NCI-H1417 (cell line): ENCODE data around the gene SYT13.

Experiments
- DNase-seq, 3 experiments: peaks; one replicate each; lab custom pipeline; 2025; lab: John Stamatoyannopoulos, UW

Gene SYT13

DNA sequence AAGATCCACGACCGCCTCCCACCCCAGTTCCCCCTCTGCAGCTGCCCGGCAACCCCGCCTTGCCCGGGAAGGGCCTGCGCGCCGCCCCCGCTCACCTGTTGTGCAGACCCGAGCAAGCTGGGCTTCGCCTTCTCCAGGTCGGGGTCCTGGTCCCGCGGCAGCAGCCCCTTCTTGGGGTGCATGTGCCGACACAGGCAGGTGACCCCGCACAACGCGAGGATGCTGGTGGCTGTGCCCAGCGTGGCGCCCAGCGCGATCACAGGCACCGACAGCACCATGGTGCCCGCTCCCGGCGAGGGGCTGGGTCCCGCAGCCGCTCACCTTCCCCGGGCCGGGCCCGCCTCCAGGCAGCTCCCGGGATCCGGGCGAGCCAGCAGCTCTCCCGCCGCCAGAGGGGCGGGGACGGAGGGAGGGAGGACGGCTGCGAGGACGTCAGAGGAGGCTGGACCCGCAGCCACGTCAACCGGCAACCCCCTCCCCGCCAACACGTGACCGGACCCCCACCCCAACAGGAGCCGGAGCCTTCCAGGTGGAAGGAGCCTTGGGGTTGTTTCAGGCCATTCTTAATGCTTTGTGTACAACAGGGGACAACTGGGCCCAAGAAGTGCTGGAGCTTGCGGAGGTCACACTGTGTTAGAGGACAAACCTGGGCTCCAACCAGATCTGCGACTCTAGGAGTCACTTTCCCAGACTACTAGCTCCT lies at the start of gene SYT13:
SYT13 (minus strand) TSS at position 412 of the 703 bp plus-strand sequence; CDS start at position 278, 134 bp downstream.
- DNase-seq: peak in 2 of 3 experiments; percentile 67 to 72

DNA sequence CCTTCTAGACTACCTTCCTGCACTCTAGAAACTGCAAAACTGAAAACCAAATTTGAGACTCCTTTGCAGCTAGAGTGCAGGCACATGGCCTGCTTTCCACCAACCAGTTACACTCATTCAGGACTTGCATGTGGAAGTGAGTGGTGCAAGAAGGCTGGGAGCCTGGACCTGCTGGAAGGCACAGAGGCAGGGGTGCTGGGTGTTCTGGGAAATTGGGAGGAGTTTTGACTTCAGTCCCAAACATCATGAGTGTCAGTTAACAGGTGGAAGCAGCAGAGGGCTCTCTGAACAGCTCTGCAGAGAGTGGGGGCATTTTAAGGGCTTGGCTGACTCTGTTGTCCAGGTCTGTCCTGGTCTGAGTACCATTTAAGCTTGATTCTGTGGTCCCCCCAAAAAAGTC lies 49.3 kb upstream of the SYT13 start:
- DNase-seq: no peak

DNA sequence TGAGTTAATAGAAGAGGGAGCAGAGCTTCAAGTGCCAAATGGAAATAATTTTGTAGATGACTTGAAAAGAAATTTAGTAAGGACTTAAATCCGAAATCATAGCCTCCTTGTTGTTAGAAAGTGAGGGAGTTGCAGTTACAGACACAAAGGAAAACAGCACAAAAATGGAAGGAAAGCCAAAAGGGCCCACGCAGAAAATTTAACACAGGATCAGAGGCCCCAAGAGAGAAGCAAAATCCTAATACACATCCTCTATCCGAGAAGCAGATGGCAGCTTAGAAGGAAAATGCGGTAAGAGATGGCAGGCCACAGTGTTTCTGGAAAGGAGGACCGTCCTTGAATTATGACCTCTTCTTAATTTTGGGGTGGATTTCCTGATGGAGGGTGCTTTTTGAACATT lies 48.7 kb upstream of the SYT13 start:
- DNase-seq: no peak

DNA sequence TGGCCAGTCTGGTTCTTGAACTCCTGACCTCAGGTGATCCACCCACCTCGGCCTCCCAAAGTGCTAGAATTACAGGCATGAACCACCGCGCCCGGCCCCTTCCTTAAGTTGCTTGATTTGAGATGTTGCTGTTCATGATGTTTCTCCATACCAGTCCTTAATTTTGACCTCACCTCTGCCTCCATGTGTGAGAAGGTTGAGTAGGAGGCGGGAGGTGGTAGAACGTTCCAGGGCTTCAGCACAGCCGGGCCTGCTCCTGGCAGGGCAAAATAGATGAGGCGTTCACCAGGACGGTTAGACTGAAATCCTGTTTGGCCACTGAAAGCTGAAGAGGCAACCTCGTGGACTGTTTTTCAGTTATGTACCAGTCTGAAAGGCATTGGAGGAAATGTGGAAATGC lies 48.3 kb upstream of the SYT13 start:
- DNase-seq: no peak

DNA sequence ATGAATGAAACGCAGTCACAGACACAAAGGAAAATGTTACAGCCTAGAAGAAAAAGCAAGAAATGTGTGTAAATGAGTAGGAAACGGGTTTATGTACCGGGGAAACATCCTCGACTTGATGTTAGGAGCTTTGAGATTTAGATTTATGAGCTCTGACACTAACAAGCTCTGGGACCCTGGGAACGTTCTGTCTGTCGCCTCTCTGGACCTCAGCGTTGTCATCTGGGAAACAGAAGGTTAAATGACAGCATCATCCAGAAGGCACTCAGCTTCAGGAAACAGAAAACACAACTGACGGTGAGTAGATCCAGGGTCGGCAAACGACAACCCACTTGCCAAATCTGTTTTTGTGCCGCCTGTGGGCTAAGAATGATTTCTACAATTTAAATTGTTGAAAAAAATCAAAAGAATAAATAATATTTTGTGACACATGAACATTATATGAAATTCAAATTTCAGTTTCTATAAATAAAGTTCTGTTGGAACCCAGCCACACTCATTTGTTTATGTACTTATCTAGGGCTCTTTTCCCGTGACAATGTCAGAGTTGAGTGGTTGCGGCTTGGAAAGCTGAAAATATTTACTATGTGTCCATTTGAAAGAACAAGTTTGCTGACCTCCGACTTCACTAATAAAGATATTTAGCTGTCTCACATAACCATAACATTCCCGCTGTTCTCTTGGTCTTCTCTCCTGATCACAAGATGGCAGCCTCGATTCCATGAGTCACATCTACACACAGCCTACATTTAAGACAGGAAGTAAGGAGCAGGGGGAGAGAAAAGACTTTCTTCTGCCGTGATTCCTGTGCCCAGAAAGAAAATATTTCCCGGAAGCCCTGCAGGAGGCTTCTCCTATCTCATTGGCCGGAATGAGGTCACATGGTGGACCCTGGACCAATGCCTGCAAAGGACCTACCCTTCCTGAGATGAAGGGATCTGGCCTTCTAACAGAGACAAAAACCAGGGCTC lies 47.1 kb upstream of the SYT13 start:
- DNase-seq: peak; percentile 23 to 57 (median 40)

DNA sequence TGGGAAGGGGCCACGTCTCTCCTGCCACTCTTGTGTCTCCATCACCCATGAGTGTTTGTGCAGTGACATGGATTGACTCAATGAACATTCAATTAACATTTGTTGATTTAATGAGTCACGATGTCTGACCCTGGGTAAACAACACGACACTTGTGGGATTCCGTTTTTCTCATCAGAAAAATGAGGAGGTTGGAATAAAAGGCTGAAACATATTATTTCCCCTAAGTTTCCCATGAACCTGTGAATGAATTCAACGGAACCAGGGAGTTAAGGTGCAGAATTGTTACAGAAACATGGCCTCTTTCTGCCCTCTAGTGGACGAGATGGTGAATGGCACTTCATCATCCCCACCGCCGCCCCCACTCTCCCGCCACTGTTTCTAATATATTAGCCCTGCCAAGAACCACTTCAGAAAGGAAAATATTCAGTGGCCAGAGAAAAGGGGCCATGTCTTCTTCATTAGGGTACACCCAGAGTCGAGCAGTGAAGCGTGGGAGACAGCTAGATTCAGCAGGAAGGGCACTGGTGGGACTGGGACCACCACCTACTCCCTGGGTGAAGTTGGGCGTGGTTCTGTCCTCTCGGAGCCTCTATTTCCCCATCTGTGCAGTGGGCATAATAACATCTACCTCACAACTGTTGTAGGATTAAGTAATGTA lies 46.3 kb upstream of the SYT13 start:
- peak; percentile 52 to 76 (median 54) for DNase-seq

DNA sequence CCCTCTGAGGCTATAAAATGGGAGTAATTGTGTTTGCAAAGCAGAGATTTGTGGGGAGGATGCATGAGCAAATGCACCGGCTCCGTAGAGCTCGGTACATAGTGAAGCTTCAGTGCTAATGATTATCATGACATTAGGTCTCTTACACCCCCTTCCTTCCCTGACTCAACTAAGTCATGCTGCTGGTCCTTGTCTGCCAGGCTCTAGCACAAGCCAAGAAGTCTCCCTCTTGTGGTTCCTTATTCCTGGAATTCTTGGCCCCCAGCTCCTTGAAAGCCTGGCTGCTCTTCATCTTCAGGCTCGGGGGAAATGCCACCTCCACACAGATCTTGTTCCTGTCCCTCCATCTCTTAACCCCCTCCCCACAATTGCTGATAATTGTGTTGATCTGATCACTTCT lies 45.7 kb upstream of the SYT13 start:
- no peak for DNase-seq

GRCh38 chr11:45328726-45329125 lies 42.6 kb upstream of the SYT13 start:
- no peak for DNase-seq

- no peak for DNase-seq
These were observed 38.3 kb upstream of the SYT13 start for GRCh38 chr11:45324459-45324858.

DNA sequence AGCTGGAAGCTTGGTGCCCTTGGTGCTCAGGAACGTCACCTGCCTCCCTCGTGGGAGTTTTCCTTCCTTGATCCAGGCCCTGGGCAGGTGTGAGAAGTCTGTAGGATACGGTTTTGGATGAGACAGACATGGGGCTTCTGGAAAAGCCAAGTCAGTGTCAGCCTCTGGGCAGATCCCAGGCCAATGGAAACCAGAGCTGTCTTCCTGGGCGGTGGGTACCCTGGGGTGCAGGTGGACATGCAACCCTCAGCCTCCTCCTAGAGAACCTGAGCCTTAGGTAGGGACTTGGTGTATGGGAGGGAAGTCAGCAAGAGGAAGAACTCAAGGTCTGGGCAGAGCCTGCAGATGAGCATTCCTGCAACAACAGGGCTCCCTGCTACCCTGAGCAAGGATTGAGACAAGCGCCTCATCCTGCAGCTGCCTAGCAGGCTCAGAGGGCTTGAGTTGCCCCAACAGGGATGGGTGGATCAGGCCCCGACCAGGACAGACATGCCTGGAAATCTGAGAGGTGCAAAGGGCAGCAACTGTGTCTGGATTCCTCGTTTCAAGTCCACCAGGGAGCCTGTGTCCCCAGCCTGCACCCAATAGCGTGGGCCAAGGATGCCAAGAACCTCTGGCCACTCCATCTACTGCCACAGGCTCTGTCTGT lies 37.6 kb upstream of the SYT13 start:
- no peak for DNase-seq

DNA sequence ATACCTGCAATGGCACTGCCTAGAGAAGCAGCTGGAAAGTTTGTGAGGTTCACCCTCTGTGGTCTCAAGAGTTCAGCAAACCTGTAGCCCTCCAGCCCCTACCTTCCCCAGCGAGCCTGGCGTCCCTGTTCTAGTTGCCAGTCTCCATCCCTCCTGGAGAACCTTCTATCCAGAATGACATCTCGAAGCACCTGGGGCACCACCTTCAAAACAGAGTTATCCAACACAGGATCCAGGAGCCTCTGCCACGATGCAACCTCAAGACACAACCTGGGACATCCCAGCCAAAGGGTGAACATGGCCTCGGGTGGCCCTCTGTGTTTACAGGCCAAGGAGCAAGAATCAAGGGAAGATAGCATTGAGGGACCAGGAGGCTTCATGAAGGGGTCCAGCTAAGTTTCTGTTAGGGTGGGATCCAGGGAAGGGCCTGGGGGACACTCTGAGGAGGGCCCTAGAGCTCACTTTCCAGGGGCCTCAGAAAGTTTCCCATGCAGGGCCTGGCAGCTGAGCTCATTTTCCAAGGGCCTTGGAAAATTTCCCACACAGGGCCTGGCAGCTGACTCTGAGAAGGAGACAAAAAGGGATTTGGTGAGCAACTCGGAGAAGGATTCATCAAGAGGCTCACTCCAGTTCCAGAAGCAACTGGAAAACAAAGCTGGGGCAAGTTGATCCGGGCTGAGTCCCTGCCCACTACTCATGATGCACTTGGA lies 36.9 kb upstream of the SYT13 start:
- DNase-seq: no peak

DNA sequence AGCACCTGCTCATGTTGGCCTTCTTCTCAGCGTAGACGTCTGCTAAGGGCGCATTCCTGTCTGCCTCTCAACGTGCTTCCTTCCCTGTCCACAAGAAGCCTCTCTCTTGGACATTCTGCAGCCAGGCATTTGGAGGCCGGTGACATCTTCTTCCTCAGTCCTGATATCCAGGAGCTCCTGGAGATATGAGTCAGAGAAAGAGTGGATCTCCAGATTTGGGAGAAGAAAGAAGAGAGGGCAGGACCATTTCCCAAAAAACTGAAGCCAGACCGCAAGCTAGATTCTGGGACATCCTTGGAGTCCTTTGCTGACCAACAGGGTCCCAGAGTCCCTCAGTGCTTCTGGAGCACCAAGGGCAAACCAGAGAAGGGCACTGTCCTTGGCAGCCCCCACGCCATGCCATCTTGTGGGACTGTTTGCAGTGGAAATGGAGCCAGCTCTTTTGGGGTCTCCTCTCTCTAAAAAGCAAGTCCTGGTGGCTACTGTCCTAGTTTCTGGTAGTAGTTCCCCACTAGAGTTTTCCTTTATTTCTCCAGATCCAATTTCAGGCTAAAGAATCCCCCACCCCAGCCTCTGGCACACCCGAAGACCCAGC lies 36.1 kb upstream of the SYT13 start:
- no peak for DNase-seq

DNA sequence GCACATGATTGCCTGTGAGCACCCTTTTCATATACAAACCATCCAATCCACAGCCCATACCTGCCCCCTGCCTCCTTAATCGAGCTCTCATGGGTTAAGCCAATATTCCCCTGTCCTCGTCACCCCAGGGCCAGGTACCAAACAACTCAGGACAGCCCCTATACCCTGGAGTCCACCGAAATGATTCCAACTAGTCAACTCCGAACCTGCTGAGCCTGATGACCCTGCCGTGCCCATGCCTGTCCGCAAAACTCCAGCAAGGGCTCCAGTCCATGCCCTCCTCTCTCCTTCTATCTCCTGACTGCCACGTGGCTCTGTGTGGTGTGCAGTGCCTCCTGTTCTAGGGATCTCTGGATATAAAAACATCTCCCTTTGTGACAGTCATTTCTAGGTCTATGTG lies 35.5 kb upstream of the SYT13 start:
- no peak for DNase-seq

DNA sequence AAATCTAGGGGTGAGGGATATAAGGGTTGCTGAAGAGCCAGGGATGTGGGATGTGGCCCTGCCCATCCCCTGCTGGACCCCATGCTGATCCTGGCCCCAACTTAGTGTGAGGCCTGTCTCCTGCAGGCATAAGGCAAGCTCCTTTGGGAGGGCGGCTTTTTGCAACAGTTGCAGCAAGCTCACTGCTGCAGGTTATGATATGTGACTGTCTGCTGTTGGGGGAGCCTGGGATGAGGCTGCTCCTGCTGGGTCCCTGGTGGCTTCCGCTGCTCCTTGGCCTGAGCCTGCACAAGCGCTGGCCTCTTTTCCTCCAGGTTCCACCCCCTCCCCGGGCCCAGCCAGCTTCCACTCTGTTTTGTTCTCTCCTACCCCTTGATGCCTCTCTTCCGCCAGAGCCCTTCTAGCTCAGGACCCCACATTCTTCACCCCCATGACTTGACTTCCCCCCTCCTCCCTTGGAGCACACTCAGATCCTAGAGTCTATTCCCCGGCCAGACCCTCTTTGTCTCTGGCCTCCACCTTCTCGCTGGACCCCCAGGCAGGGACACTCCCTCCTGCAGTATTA lies 35.0 kb upstream of the SYT13 start:
- no peak for DNase-seq

DNA sequence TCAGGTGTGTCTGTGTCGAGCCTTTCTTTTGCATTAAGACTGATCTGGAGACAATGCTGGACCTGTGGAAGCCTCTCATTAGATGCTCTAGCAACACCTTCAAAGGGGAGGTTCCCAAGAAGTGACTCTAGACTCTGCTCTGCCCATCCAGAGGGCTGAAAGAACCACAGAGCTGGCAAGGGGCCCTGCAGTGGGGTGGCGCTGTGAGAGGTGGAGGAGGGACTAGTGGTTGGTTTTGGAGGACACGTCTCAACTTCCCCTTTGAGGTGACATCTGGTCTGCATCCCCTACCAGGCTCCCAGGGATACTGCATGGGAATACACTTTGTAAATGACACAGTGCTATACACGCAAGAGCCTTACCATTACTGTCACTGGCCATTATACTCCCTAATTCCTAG lies 34.2 kb upstream of the SYT13 start:
- DNase-seq: no peak

GRCh38 chr11:45319077-45319476 lies 32.9 kb upstream of the SYT13 start:
- DNase-seq: no peak

GRCh38 chr11:45318516-45318915 lies 32.4 kb upstream of the SYT13 start:
- DNase-seq: no peak

DNA sequence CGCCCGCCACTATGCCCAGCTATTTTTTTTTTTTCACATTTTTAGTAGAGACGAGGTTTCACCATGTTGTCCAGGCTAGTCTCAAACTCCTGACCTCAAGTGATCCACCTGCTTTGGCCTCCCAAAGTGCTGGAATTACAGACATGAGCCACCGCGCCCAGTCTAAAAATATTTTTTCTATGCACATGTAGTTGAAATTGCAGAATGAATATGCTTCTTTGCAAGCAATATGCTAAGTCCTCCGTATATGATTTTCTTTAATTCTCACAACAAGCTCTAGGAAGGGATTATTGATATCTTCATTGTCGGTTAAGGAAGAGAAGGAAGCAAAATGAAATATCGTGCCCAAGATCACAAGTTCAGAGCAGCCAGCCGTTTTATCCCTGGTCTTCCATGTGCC lies 30.1 kb upstream of the SYT13 start:
- DNase-seq: no peak

DNA sequence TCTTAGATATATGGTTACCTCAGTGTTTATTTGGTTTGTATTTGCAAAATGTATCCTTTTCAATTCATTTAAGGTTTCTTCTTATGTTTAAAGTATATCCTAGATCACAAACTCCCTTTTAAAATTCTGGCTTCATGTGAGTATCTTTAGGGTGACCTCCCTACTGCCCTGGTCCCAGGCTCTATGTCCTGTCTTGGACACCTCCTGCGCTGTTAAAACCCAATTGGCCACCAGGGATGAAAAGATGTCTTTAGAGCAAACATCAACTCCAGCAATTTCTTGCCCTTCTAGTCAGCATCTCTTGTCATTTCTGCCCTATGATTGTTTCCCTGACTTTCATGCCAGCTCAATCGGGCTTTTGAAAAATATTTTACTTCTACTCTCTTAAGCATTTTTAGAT lies 28.8 kb upstream of the SYT13 start:
- no peak for DNase-seq

DNA sequence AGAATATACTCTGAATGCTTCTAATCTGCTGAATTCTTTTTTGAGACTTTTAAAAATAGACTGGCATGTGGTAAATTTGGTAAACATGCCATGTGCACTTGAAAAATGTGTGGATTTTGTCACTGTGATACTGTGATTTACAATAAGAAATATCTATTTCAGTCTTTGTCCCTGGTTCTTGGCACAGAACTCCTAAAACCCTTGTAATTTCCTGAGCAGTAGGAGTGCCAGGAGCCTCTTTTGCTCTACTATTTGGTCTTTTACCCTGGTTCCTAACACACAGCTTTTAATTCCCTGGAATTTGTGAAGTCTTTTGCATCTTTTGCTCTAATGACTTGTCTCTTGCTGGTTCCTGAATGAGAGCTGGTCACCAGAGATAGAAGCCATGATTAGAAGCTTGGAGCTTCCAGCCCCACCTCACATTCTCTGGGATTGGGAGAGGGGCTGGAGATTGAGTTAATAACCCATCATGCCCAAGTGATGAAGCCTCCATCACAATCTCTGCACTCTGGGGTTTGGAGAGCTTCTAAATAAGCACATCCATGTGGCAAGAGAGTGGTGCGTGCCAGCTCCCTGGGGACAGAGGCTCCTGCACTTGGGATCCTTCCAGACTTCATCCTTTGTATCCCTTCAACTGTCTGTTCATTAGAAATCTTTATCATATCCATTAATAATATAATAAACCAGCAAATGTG lies 27.2 kb upstream of the SYT13 start:
- DNase-seq: no peak
